Endothelial cell of umbilical vein (primary cell): ENCODE data around the gene RPH3AL. TPM values are rescaled to one million over a fixed set of nuclear protein-coding genes. Genes with fewer than 3 reads are reported as not detected.

Experiments used
- BruUV-seq: library from RNA; stranded (reverse); fragments of 400-500 nt; replicated peaks from 2 replicates; lab custom pipeline; 2021; lab: Mats Ljungman, UMichigan
- CTCF ChIA-PET: fragments of 300-600, 350-600 bp; sonication (Branson Sonifier 250); formaldehyde crosslinking; loops from one replicate; lab custom pipeline; 2021; ENCODE audit warnings: antibody characterized with exemption, inconsistent platforms; lab: Charles Lee
- POLR2A ChIA-PET: fragments of 300-600, 350-600 bp; sonication (Branson Sonifier 250); formaldehyde crosslinking; loops from one replicate; lab custom pipeline; 2021; ENCODE audit warnings: antibody characterized with exemption, inconsistent platforms; lab: Charles Lee
- DNase-seq: peaks from one replicate; pipeline ENCODE4 v3.0.0-alpha.2; 2011; ENCODE audit warnings: low read depth, low spot score
- FAIRE-seq: peaks from 2 replicates; lab custom pipeline; 2011; peaks lifted over from hg19 to GRCh38; lab: Jason Lieb, UNC
- H2AFZ ChIP-seq: 2 replicates; pipeline ENCODE4 v1.6.0; 2012; ENCODE audit warnings: low read depth, low read length, control low read depth, inconsistent platforms
- H3K27ac ChIP-seq: 2 replicates; pipeline ENCODE4 v1.5.1; 2011; ENCODE audit warnings: low read depth, mild to moderate bottlenecking, control low read depth, low read length, moderate library complexity; ENCODE audit not compliant: insufficient read depth
- H3K27me3 ChIP-seq, 2 experiments: 2 replicates each; pipeline versions ENCODE4 v1.6.0 to v1.6.1; 2011; ENCODE audit warnings: low read length in 2 of 2, mixed read lengths in 1 of 2; ENCODE audit not compliant: control insufficient read depth in 2 of 2, insufficient read depth in 2 of 2
- H3K36me3 ChIP-seq, 2 experiments: 2 replicates in 1 of 2; 3 replicates in 1 of 2; pipeline ENCODE4 v1.5.1; 2011; ENCODE audit warnings: low read length in 2 of 2, mild to moderate bottlenecking in 1 of 2, moderate library complexity in 1 of 2; ENCODE audit not compliant: control insufficient read depth in 2 of 2, insufficient read depth in 2 of 2; ENCODE audit errors: extremely low read depth in 1 of 2
- H3K4me1 ChIP-seq: 3 replicates; pipeline ENCODE4 v1.5.1; 2011; ENCODE audit warnings: mild to moderate bottlenecking, low read length; ENCODE audit not compliant: control insufficient read depth, insufficient read depth; ENCODE audit errors: extremely low read depth
- H3K4me2 ChIP-seq: 2 replicates; pipeline ENCODE4 v1.6.1; 2011; ENCODE audit warnings: low read length, control low read depth, mixed read lengths; ENCODE audit not compliant: insufficient read depth
- H3K4me3 ChIP-seq, 3 experiments: fragments of 200-600 bp in 1 of 3; sonication (generic), shearing (Covaris generic) in 1 of 3; replicated peaks in 1 of 3; 2 replicates each; pipeline ENCODE4 v1.5.1; 2011 to 2016; ENCODE audit warnings: control low read depth in 3 of 3, low read length in 3 of 3, mild to moderate bottlenecking in 2 of 3, inconsistent platforms in 1 of 3, low read depth in 1 of 3, moderate library complexity in 1 of 3; ENCODE audit not compliant: insufficient read depth in 1 of 3
- H3K79me2 ChIP-seq: 2 replicates; pipeline ENCODE4 v1.6.0; 2012; ENCODE audit warnings: low read length, inconsistent platforms; ENCODE audit not compliant: control insufficient read depth, insufficient read depth
- H3K9ac ChIP-seq: replicated peaks from 2 replicates; pipeline ENCODE3; 2011; ENCODE audit warnings: low read length, control low read depth; ENCODE audit not compliant: insufficient read depth; ENCODE audit errors: extremely low read depth
- H3K9me1 ChIP-seq: replicated peaks from 3 replicates; pipeline ENCODE4 v1.6.0; 2011; ENCODE audit warnings: mild to moderate bottlenecking, low read length; ENCODE audit not compliant: control insufficient read depth, insufficient read depth; ENCODE audit errors: extremely low read depth
- H3K9me3 ChIP-seq: replicated peaks from 2 replicates; pipeline ENCODE4 v1.5.1; 2012; ENCODE audit warnings: low read length, inconsistent platforms; ENCODE audit not compliant: control insufficient read depth, insufficient read depth
- H4K20me1 ChIP-seq: replicated peaks from 2 replicates; pipeline ENCODE3; 2011; ENCODE audit warnings: mild to moderate bottlenecking, low read length; ENCODE audit not compliant: control insufficient read depth, insufficient read depth; ENCODE audit errors: extremely low read depth
- EZH2 ChIP-seq: IDR thresholded peaks from 2 replicates; pipeline ENCODE4 v1.6.1; 2012; ENCODE audit warnings: borderline replicate concordance, low read depth, mild to moderate bottlenecking, moderate library complexity, low read length, inconsistent platforms; ENCODE audit not compliant: severe bottlenecking
- FOS ChIP-seq: IDR thresholded peaks from 2 replicates; pipeline ENCODE4 v1.6.1; 2011; ENCODE audit warnings: mild to moderate bottlenecking, low read length, moderate library complexity, borderline replicate concordance; ENCODE audit not compliant: insufficient read depth
- GATA2 ChIP-seq: IDR thresholded peaks from 2 replicates; pipeline ENCODE4 v1.7.0; 2011; ENCODE audit warnings: low read depth, mild to moderate bottlenecking, moderate library complexity, mixed read lengths, low read length; ENCODE audit not compliant: insufficient read length, insufficient read depth
- JUN ChIP-seq: IDR thresholded peaks from 2 replicates; pipeline ENCODE4 v1.6.1; 2011; ENCODE audit warnings: borderline replicate concordance, low read depth; ENCODE audit not compliant: insufficient read length, insufficient read depth
- MYC ChIP-seq: IDR thresholded peaks from one replicate; pipeline ENCODE4 v1.6.1; 2011; ENCODE audit warnings: mild to moderate bottlenecking, low read depth, low read length
- POLR2A ChIP-seq: IDR thresholded peaks from 2 replicates; pipeline ENCODE4 v1.6.1; 2012; ENCODE audit warnings: low read depth, mild to moderate bottlenecking, control low read depth, low read length
- POLR2AphosphoS5 ChIP-seq: IDR thresholded peaks from 2 replicates; pipeline ENCODE4 v1.6.1; 2012; ENCODE audit warnings: low read depth, mild to moderate bottlenecking, control low read depth, low read length, moderate library complexity; ENCODE audit not compliant: insufficient read depth
- dilution Hi-C: fragments of 300-500 bp; cut with MboI; formaldehyde crosslinking; loops from one replicate; pipeline ENCODE4 v1.15.0; 2019; ENCODE audit warnings: low sequenced_read_pairs; ENCODE audit not compliant: extremely low pct_ligation_motif_present
- intact Hi-C: fragments of 100-400 bp; cut with micrococcal nuclease; formaldehyde crosslinking; loops from one replicate; pipeline ENCODE4 v1.10.0; 2022
- polyA plus RNA-seq, 4 experiments: library from polyadenylated mRNA; depleted of rRNA in 3 of 4; stranded (reverse) in 3 of 4; unstranded in 1 of 4; fragments of >200 nt; gene quantifications; 2 replicates each; pipeline versions ENCODE4 v1.2.1 to v1.2.3, GENCODE V29; 2011 to 2012; ENCODE audit warnings: missing spikeins in 1 of 4
- total RNA-seq: library from RNA; stranded (reverse); gene quantifications from 2 replicates; pipeline ENCODE4 v1.2.3, GENCODE V29; 2021
- TF ChIP-seq, protein P1 (sequence below), 2 donors: IDR thresholded peaks; 1 replicate in 1 of 2; 2 replicates in 1 of 2; pipeline ENCODE4 v1.5.1; 2011; ENCODE audit warnings: low read length in 2 of 2, mild to moderate bottlenecking in 2 of 2, moderate library complexity in 2 of 2, control low read depth in 1 of 2, inconsistent platforms in 1 of 2, low read depth in 1 of 2; ENCODE audit not compliant: insufficient read depth in 1 of 2; ENCODE audit errors: extremely low read depth in 1 of 2
- TF ChIP-seq, protein P2 (sequence below): IDR thresholded peaks from 2 replicates; pipeline ENCODE4 v1.6.1; 2011; ENCODE audit not compliant: insufficient read depth, insufficient read length

The RPH3AL gene
- total and polyA plus RNA-seq, 2 donors (not counting 3 experiments of a cell fraction or from before 2014, with no cell fraction given), result 4.1 to 7.0 TPM

DNA sequence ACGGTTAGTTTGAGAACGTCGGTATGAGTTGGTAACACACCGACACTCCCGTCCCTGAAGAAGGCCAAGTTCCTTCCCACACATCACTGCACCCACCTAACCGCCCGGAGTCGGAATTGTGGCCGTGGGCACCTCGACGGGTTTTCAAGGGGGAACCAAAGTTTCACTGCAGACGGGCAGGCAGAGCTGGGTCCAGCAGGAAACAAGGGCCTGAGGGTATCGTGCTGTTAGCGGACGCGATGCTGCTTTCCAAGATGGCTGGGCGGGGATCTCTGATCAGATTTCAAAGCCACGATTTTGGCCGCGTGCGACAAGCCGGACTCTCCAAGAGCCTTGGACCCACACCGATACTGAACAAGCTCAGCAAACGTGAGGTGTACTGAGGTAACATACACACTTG lies 88.8 kb downstream of the RPH3AL start:
- no peaks in the 10 kb centered on the region for H3K9me3 ChIP-seq
- no peak overlapping the region for H3K4me3 ChIP-seq
- H3K9me1 ChIP-seq, result no peaks in the 10 kb centered on the region
- intact Hi-C loops, result no loop called here
- no peak for FAIRE-seq
- H3K4me1 ChIP-seq, result peaks cover 9% of the 10 kb centered on the region
- no peaks in the 10 kb centered on the region for H3K27me3 ChIP-seq
- BruUV-seq, result no TSS peak
- CTCF ChIA-PET, result no interaction called here
- H2AFZ ChIP-seq, result no peak overlapping the region
- dilution Hi-C loops, result no loop called here
- no peaks in the 10 kb centered on the region for H4K20me1 ChIP-seq
- H3K27ac ChIP-seq, result no peak overlapping the region
- H3K79me2 ChIP-seq, result no peaks in the 10 kb centered on the region
- H3K9ac ChIP-seq, result no peak overlapping the region
- no peaks in the 10 kb centered on the region for H3K36me3 ChIP-seq
- POLR2A ChIA-PET, result no interaction called here
- TF ChIP-seq GATA2, result no peak
- TF ChIP-seq, protein P1, sequence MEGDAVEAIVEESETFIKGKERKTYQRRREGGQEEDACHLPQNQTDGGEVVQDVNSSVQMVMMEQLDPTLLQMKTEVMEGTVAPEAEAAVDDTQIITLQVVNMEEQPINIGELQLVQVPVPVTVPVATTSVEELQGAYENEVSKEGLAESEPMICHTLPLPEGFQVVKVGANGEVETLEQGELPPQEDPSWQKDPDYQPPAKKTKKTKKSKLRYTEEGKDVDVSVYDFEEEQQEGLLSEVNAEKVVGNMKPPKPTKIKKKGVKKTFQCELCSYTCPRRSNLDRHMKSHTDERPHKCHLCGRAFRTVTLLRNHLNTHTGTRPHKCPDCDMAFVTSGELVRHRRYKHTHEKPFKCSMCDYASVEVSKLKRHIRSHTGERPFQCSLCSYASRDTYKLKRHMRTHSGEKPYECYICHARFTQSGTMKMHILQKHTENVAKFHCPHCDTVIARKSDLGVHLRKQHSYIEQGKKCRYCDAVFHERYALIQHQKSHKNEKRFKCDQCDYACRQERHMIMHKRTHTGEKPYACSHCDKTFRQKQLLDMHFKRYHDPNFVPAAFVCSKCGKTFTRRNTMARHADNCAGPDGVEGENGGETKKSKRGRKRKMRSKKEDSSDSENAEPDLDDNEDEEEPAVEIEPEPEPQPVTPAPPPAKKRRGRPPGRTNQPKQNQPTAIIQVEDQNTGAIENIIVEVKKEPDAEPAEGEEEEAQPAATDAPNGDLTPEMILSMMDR (IDR thresholded peaks at IDR 0.05; ENCODE audit: extremely low read depth in 1 of 2, insufficient read depth in 1 of 2, low read depth in 1 of 2, low read length in 2 of 2), result no peak
- no peak for TF ChIP-seq POLR2AphosphoS5
- TF ChIP-seq, protein P2, sequence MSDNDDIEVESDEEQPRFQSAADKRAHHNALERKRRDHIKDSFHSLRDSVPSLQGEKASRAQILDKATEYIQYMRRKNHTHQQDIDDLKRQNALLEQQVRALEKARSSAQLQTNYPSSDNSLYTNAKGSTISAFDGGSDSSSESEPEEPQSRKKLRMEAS, result no peak
- TF ChIP-seq EZH2, result no peak
- no peak for TF ChIP-seq JUN
- no peak for TF ChIP-seq POLR2A
- TF ChIP-seq FOS, result no peak
- no peak for TF ChIP-seq MYC
- DNase-seq, result no peak
- H3K4me2 ChIP-seq, result no peak overlapping the region
